ENCODE measurements around the gene CD80. TPM values are rescaled to one million over a fixed set of nuclear protein-coding genes. Genes with fewer than 3 reads are reported as not detected.
"Not testable (repeated sequence)": the region's sequence is repeated elsewhere in the genome, so short reads cannot be mapped to it uniquely, and the experiment has no call there.

Gene CD80
- polyA plus RNA-seq, 1 donor (not counting 4 experiments of a cell fraction or from before 2014, with no cell fraction given): not detected

GRCh38 chr3:119553823-119554415 lies 5.5 kb downstream of the CD80 start:
- Histone ChIP-seq H3K27me3 (ENCODE audit: control insufficient read depth, extremely low read depth, insufficient read depth, low read length) (no peaks in the 10 kb centered on the region), H3K4me2 (ENCODE audit: control insufficient read depth, extremely low read depth, insufficient read depth, low read depth, low read length) (no peak overlapping the region), H4K20me1 (ENCODE audit: control insufficient read depth, extremely low read depth, insufficient read depth, low read length) (no peaks in the 10 kb centered on the region), H3K4me1 (ENCODE audit: control insufficient read depth, extremely low read depth, insufficient read depth, low read length) (no peaks in the 10 kb centered on the region), H3K27ac (ENCODE audit: control insufficient read depth, insufficient read depth, low read length) (no peak overlapping the region), H3K9me3 (ENCODE audit: control insufficient read depth, low read depth, low read length) (no peaks in the 10 kb centered on the region), H3K79me2 (ENCODE audit: control insufficient read depth, insufficient read depth, low read length) (no peaks in the 10 kb centered on the region), H3K9ac (ENCODE audit: control insufficient read depth, extremely low read depth, insufficient read depth, low read length) (no peak overlapping the region), H2AFZ (ENCODE audit: control insufficient read depth, low read length) (no peak overlapping the region), H3K36me3 (ENCODE audit: control insufficient read depth in 2 of 2, extremely low read depth in 1 of 2, insufficient read depth in 2 of 2, low read length in 2 of 2) (no peaks in the 10 kb centered on the region), H3K4me3 (ENCODE audit: control insufficient read depth in 2 of 3, extremely low read depth in 1 of 3, insufficient read depth in 2 of 3, low read depth in 1 of 3, low read length in 3 of 3) (no peak overlapping the region), H3K9me1 (ENCODE audit: control insufficient read depth, extremely low read depth, insufficient read depth, low read length) (no peaks in the 10 kb centered on the region)
- FAIRE-seq: no peak
- dilution Hi-C loops (cut with MboI; ENCODE audit: extremely low pct_ligation_motif_present, low sequenced_read_pairs): no loop called here
- TF ChIP-seq EZH2 (IDR thresholded peaks at IDR 0.05; ENCODE audit: low read length) (no peak), CTCF (optimal IDR thresholded peaks at IDR 0.05 in 1 of 3, IDR thresholded peaks at IDR 0.05 in 1 of 3, conservative IDR thresholded peaks at IDR 0.05 in 1 of 3; ENCODE audit: extremely low read depth in 1 of 3, insufficient read depth in 2 of 3, low read length in 3 of 3) (no peak)
- DNase-seq (ENCODE audit: low read depth, low spot score): no peak

GRCh38 chr3:119552928-119553327 lies 6.5 kb downstream of the CD80 start:
- H3K4me2 ChIP-seq (ENCODE audit: control insufficient read depth, extremely low read depth, insufficient read depth, low read depth, low read length); H3K27me3 ChIP-seq (ENCODE audit: control insufficient read depth, extremely low read depth, insufficient read depth, low read length); H3K9me3 ChIP-seq (ENCODE audit: control insufficient read depth, low read depth, low read length); H3K27ac ChIP-seq (ENCODE audit: control insufficient read depth, insufficient read depth, low read length); DNase-seq (ENCODE audit: low read depth, low spot score); H3K9ac ChIP-seq (ENCODE audit: control insufficient read depth, extremely low read depth, insufficient read depth, low read length); H2AFZ ChIP-seq (ENCODE audit: control insufficient read depth, low read length); H3K36me3 ChIP-seq (ENCODE audit: control insufficient read depth in 2 of 2, extremely low read depth in 1 of 2, insufficient read depth in 2 of 2, low read length in 2 of 2); H3K4me3 ChIP-seq (ENCODE audit: control insufficient read depth in 2 of 3, extremely low read depth in 1 of 3, insufficient read depth in 2 of 3, low read depth in 1 of 3, low read length in 3 of 3); H4K20me1 ChIP-seq (ENCODE audit: control insufficient read depth, extremely low read depth, insufficient read depth, low read length); dilution Hi-C loops (cut with MboI; ENCODE audit: extremely low pct_ligation_motif_present, low sequenced_read_pairs); FAIRE-seq; H3K9me1 ChIP-seq (ENCODE audit: control insufficient read depth, extremely low read depth, insufficient read depth, low read length); H3K4me1 ChIP-seq (ENCODE audit: control insufficient read depth, extremely low read depth, insufficient read depth, low read length); H3K79me2 ChIP-seq (ENCODE audit: control insufficient read depth, insufficient read depth, low read length): not testable (repeated sequence)

GRCh38 chr3:119551598-119551997 lies 7.8 kb downstream of the CD80 start:
- Histone ChIP-seq H3K36me3 (ENCODE audit: control insufficient read depth in 2 of 2, extremely low read depth in 1 of 2, insufficient read depth in 2 of 2, low read length in 2 of 2) (no peaks in the 10 kb centered on the region), H4K20me1 (ENCODE audit: control insufficient read depth, extremely low read depth, insufficient read depth, low read length) (no peaks in the 10 kb centered on the region), H3K4me2 (ENCODE audit: control insufficient read depth, extremely low read depth, insufficient read depth, low read depth, low read length) (no peak overlapping the region), H3K9me3 (ENCODE audit: control insufficient read depth, low read depth, low read length) (no peaks in the 10 kb centered on the region), H3K79me2 (ENCODE audit: control insufficient read depth, insufficient read depth, low read length) (no peaks in the 10 kb centered on the region), H3K9ac (ENCODE audit: control insufficient read depth, extremely low read depth, insufficient read depth, low read length) (no peak overlapping the region), H3K4me1 (ENCODE audit: control insufficient read depth, extremely low read depth, insufficient read depth, low read length) (no peaks in the 10 kb centered on the region), H3K27ac (ENCODE audit: control insufficient read depth, insufficient read depth, low read length) (no peak overlapping the region), H3K27me3 (ENCODE audit: control insufficient read depth, extremely low read depth, insufficient read depth, low read length) (no peaks in the 10 kb centered on the region), H3K9me1 (ENCODE audit: control insufficient read depth, extremely low read depth, insufficient read depth, low read length) (no peaks in the 10 kb centered on the region), H2AFZ (ENCODE audit: control insufficient read depth, low read length) (no peak overlapping the region), H3K4me3 (ENCODE audit: control insufficient read depth in 2 of 3, extremely low read depth in 1 of 3, insufficient read depth in 2 of 3, low read depth in 1 of 3, low read length in 3 of 3) (no peak overlapping the region)
- TF ChIP-seq CTCF (optimal IDR thresholded peaks at IDR 0.05 in 1 of 3, IDR thresholded peaks at IDR 0.05 in 1 of 3, conservative IDR thresholded peaks at IDR 0.05 in 1 of 3; ENCODE audit: extremely low read depth in 1 of 3, insufficient read depth in 2 of 3, low read length in 3 of 3) (no peak), EZH2 (IDR thresholded peaks at IDR 0.05; ENCODE audit: low read length) (no peak)
- dilution Hi-C loops (cut with MboI; ENCODE audit: extremely low pct_ligation_motif_present, low sequenced_read_pairs): no loop called here
- FAIRE-seq (no peak), DNase-seq (ENCODE audit: low read depth, low spot score) (no peak)
